ENCODE data around the gene PRDM15.

PRDM15 gene, protein sequence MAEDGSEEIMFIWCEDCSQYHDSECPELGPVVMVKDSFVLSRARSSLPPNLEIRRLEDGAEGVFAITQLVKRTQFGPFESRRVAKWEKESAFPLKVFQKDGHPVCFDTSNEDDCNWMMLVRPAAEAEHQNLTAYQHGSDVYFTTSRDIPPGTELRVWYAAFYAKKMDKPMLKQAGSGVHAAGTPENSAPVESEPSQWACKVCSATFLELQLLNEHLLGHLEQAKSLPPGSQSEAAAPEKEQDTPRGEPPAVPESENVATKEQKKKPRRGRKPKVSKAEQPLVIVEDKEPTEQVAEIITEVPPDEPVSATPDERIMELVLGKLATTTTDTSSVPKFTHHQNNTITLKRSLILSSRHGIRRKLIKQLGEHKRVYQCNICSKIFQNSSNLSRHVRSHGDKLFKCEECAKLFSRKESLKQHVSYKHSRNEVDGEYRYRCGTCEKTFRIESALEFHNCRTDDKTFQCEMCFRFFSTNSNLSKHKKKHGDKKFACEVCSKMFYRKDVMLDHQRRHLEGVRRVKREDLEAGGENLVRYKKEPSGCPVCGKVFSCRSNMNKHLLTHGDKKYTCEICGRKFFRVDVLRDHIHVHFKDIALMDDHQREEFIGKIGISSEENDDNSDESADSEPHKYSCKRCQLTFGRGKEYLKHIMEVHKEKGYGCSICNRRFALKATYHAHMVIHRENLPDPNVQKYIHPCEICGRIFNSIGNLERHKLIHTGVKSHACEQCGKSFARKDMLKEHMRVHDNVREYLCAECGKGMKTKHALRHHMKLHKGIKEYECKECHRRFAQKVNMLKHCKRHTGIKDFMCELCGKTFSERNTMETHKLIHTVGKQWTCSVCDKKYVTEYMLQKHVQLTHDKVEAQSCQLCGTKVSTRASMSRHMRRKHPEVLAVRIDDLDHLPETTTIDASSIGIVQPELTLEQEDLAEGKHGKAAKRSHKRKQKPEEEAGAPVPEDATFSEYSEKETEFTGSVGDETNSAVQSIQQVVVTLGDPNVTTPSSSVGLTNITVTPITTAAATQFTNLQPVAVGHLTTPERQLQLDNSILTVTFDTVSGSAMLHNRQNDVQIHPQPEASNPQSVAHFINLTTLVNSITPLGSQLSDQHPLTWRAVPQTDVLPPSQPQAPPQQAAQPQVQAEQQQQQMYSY

DNA sequence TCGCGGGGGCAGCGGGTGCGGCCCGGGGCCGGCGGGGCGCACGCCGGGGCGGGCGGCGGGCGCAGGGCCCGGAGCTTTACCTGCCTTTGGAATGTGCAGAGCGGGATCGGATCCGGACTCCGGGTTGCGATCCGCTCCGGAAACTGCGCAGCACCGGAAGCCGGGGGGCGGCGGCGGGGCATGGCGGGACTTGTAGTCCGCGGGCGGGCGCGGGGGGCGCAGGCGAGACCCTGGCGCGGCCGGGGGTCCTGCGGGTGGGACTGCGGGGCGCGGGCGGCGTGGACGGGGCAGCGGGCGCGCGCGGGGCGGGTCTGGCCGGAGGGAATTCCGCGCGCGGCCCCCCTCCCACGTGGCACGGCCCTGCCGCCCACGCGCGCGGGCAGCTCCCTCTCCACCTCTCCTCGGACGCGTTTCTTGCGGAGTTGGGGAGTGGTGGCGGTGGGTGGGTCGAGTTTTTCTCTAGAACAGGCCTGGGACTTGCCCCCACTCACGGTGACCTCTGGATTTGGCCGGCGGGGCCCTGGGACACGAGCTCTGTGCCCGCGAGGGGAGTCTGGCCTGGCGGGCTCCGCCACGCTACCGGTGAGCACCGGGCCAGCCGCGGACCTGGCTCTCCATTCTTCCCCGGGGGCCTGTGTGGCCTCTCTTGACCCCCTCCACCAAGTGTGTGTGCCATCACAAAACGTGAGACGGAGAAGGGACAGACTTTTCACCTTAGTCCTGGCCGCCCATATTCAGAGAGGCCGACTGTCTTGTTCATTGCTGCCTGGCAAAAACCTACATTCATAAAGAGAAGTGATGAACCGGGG lies at the start of gene PRDM15:
Gene PRDM15, minus strand, starts transcription at position 155 of the 809 bp plus-strand sequence. CDS start 18,981 bp downstream, outside the sequence.
- TF ChIP-seq, protein P1, sequence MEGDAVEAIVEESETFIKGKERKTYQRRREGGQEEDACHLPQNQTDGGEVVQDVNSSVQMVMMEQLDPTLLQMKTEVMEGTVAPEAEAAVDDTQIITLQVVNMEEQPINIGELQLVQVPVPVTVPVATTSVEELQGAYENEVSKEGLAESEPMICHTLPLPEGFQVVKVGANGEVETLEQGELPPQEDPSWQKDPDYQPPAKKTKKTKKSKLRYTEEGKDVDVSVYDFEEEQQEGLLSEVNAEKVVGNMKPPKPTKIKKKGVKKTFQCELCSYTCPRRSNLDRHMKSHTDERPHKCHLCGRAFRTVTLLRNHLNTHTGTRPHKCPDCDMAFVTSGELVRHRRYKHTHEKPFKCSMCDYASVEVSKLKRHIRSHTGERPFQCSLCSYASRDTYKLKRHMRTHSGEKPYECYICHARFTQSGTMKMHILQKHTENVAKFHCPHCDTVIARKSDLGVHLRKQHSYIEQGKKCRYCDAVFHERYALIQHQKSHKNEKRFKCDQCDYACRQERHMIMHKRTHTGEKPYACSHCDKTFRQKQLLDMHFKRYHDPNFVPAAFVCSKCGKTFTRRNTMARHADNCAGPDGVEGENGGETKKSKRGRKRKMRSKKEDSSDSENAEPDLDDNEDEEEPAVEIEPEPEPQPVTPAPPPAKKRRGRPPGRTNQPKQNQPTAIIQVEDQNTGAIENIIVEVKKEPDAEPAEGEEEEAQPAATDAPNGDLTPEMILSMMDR (IDR thresholded peaks at IDR 0.05; ENCODE audit: borderline replicate concordance, control extremely low read depth, extremely low read depth, insufficient read depth, missing control alignments): no peak
- DNase-seq (ENCODE audit: low spot score): peak; percentile 89
- in situ Hi-C loops (cut with MboI; ENCODE audit: low sequenced_read_pairs, unreplicated experiment): no loop called here

DNA sequence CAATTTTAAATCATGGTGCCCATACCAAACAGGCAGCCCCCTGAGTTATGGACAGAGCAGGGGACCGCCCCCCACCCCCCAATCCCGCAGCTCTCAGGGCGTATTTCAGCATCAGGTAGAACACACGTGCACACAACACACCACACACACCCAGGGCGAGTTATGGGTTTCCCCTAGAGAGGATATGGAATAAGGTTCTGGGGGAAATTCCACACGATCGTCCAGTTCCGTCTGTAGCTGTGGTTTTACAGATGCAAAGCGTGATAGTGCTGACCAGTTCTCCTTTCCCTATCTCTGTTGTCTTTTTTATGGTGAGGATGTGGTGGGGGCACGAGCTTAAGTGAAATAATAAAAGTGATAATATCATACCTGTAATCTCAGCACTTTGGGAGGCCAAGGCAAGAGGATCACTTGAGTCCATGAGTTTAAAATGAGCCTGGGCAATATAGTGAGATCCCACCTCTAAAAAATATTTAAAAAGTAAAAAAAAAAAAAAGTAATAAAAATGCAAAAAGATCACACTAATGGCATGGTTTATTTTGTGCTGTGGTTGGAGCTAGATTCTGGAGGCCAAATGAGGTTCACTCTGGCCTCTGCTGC lies 49.6 kb upstream of the PRDM15 start:
- peak; percentile 72 for DNase-seq (ENCODE audit: low spot score)
- TF ChIP-seq, protein P1 (IDR thresholded peaks at IDR 0.05; ENCODE audit: borderline replicate concordance, control extremely low read depth, extremely low read depth, insufficient read depth, missing control alignments): no peak
- in situ Hi-C loops (cut with MboI; ENCODE audit: low sequenced_read_pairs, unreplicated experiment): no loop called here

DNA sequence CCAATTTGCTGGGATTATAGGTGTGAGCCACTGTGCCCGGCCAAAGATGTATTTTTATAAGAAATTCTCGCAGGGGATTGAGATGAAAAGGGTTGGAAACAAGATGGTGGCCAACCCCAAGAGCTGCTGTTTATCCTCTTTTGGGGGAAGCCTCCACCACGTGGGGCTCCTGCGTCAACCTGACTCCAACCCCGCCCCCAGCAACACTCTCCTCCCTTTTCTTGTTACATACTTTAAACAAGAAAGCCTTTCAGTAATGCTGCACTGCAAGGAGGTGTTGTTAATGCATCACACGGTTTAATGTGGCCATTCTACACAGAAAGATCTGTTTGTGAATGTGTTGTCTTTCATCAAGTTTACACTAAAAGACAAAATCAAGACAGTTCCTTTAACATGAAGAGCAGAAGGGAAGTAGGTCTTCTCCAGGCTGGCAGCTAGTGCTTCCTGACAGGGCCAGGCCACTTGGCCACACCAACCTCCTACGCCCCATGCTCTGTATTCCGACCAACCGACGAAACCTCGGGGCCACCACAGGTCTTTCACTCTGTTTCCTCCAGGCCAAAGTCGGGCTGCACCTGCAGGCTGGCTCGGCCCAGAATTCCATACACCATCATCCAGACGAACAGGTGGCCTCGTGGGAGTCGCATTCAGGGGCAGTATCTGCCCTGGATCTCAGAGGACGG lies 48.7 kb upstream of the PRDM15 start:
- in situ Hi-C loops (cut with MboI; ENCODE audit: low sequenced_read_pairs, unreplicated experiment): no loop called here
- DNase-seq (ENCODE audit: low spot score): peak; percentile 51
- TF ChIP-seq, protein P1 (IDR thresholded peaks at IDR 0.05; ENCODE audit: borderline replicate concordance, control extremely low read depth, extremely low read depth, insufficient read depth, missing control alignments): no peak

DNA sequence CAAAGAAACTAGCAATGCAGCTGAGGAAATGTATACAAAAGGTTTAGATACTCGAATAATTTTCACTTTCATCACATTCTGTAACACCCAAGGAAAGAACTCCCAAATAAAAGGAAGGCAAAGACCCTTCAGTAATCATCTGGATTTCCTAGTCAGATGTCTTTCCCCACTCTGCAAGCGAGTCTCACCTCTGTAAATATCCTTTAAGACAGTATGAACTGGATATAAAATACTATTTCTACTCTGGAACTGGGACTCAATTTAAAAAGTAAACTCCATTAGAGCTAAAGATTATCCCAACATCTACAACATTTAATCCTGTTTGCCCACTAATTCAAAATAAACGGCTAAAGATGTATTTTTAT lies 47.6 kb upstream of the PRDM15 start:
- DNase-seq (ENCODE audit: low spot score): no peak
- in situ Hi-C loops (cut with MboI; ENCODE audit: low sequenced_read_pairs, unreplicated experiment): no loop called here
- TF ChIP-seq, protein P1 (IDR thresholded peaks at IDR 0.05; ENCODE audit: borderline replicate concordance, control extremely low read depth, extremely low read depth, insufficient read depth, missing control alignments): no peak

DNA sequence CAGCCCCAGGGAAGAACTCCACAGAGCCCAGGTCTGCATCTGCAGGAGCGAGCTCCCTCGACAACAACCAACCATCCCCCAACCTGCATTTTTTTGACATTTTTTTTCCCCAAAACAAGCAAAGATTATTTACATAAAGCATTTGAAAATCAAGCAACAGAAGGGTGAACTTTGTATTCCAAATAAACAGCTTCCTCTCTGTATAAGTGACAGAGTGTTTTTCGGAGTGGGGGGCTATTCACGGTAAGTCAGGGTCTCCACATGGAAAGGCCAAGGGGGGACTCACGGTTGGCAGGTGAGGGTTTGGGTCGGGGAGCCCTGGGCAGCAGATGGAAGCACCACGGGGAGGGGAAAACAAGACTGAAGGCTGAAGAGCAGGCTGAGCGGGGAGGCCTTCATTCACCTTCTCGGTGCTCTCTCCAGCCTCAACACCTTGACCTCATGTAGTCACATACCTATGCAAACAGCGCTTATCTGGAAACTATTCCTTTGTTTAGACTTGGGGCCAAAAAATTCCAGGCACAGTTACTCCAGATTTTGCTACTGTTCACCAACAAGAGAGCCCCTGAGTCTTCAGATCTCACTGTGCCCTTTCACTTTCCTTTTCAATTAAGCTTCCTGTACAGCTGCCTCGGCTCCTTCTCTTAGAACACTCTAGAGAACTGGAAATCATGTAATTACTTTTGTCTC lies 47.1 kb upstream of the PRDM15 start:
- in situ Hi-C loops (cut with MboI; ENCODE audit: low sequenced_read_pairs, unreplicated experiment): no loop called here
- peak; percentile 78 for DNase-seq (ENCODE audit: low spot score)
- TF ChIP-seq, protein P1 (IDR thresholded peaks at IDR 0.05; ENCODE audit: borderline replicate concordance, control extremely low read depth, extremely low read depth, insufficient read depth, missing control alignments): no peak

Data from GM13976 (cell line).